A549 treated with CORT108297 at 1 μM for 4 hours (cell line): ENCODE measurements around the gene OR1L8. TPM values are rescaled to one million over a fixed set of nuclear protein-coding genes. Genes with fewer than 3 reads are reported as not detected.

Experiments used
- total RNA-seq: library from RNA; stranded (reverse); fragments of 200-300 nt; extraction: Qiagen RNA extraction; gene quantifications from 5 replicates; pipeline ENCODE4 v1.2.3, GENCODE V29; 2022

Gene OR1L8, protein sequence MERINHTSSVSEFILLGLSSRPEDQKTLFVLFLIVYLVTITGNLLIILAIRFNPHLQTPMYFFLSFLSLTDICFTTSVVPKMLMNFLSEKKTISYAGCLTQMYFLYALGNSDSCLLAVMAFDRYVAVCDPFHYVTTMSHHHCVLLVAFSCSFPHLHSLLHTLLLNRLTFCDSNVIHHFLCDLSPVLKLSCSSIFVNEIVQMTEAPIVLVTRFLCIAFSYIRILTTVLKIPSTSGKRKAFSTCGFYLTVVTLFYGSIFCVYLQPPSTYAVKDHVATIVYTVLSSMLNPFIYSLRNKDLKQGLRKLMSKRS
- total RNA-seq, result not detected in 5 replicates

DNA sequence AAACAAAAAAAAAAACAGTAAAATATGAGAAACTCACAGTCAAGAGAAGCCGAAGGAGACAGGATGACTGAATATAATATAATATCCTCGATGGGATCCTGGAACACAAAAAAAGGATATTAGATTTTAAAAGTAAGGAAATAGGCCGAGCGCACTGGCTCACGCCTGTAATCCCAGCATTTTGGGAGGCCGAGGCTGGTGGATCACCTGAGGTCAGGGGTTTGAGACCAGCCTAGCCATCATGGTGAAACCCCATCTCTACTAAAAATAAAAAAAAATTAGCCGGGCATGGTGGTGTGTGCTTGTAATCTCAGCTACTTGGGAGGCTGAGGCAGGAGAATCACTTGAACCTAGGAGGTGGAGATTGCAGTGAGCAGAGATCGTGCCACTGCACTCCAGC, at the start of gene OR1L8:
Gene OR1L8 (minus strand): TSS at position 101 of the 400 bp plus-strand sequence. CDS start 14,907 bp downstream, outside the sequence.

DNA sequence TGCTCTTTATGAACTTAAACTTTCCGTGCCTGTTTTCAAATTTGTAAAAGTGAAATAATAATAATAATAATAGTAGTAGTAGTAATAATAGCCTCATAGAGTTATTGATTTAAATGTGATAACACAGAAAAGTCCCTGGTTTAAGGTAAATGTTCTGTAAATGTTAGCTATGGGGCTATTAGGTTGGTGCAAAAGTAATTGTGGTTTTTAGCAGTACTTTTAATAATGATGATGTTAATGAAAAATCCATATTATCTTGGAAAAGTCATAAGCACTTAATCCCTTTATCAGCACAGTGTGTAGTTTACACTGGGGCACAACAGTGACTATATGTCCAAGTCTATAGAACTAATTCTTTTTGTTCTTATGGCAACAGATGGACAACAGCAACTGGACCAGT, 31.2 kb upstream of the OR1L8 start, which contains the start of gene OR1Q1:
Gene OR1Q1 (plus strand): TSS at position 377 of the 400 bp plus-strand sequence. CDS start 0 bp downstream, at position 377.

GRCh38 chr9:122552812-122553211, 30.4 kb downstream of the OR1L8 start, which contains the start of gene OR1N2:
Gene OR1N2 (plus strand): TSS chr9:122553112. CDS start chr9:122553212, 100 bp downstream.

GRCh38 chr9:122527193-122527592, 56.0 kb downstream of the OR1L8 start, which contains the start of gene OR1N1:
Gene OR1N1 (minus strand): TSS chr9:122527293. CDS start chr9:122527293, 0 bp downstream.

DNA sequence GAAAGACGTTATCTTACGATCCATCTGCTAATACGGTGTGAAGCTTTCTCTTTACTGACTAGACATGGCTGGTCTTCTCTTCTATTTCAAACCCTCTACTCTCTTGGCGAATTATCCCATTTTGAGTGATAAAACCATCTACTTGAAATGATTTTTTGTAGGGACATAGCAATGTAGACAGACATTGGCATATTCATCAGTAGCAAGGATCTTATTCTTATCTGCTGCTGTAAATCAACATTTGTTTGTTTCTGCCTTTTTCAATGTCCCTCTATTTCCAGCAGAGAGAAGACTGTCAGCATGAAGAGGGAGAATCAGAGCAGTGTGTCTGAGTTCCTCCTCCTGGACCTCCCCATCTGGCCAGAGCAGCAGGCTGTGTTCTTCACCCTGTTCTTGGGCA, 64.3 kb downstream of the OR1L8 start, which contains the start of gene OR1J4:
Gene OR1J4 (plus strand): TSS at position 301 of the 400 bp plus-strand sequence. CDS start 0 bp downstream, at position 301.

Other genes starting within 250 kb of the OR1L8 start
- 1.0 to 1.5 TPM (median 1.3 TPM) in 5 replicates for gene PTGS1, start 212.4 kb downstream of the OR1L8 start, total RNA-seq
- gene OR1J1, start 105.5 kb downstream of the OR1L8 start, total RNA-seq, result not detected in 5 replicates
- gene OR1J2, start 72.6 kb downstream of the OR1L8 start, total RNA-seq, result not detected in 5 replicates
- 0.10 to 0.13 TPM in 2 of 5 replicates, not detected in the others for gene OR1J4, start 64.2 kb downstream of the OR1L8 start, total RNA-seq
- not detected in 5 replicates for gene OR1N1, start 56.1 kb downstream of the OR1L8 start, total RNA-seq
- gene OR1N2, start 30.3 kb downstream of the OR1L8 start, total RNA-seq, result not detected in 5 replicates
- gene OR1Q1, start 31.4 kb upstream of the OR1L8 start, total RNA-seq, result 0.15 TPM in 1 of 5 replicates, not detected in the others
- not detected in 5 replicates for gene OR1B1, start 74.2 kb upstream of the OR1L8 start, total RNA-seq
- gene OR1L1, start 78.3 kb upstream of the OR1L8 start, total RNA-seq, result not detected in 5 replicates
- gene OR1L3, start 91.7 kb upstream of the OR1L8 start, total RNA-seq, result not detected in 5 replicates
- not detected in 5 replicates for gene OR1L4, start 140.6 kb upstream of the OR1L8 start, total RNA-seq
- not detected in 5 replicates for gene OR1L6, start 158.9 kb upstream of the OR1L8 start, total RNA-seq
- gene OR5C1, start 205.5 kb upstream of the OR1L8 start, total RNA-seq, result not detected in 5 replicates
- not detected in 5 replicates for gene OR1K1, start 216.7 kb upstream of the OR1L8 start, total RNA-seq
- gene PDCL, start 245.2 kb upstream of the OR1L8 start, total RNA-seq, result 14.8 to 18.5 TPM (median 17.6 TPM) in 5 replicates